GM12872 (cell line): ENCODE data around the gene PROCA1.

Experiments used
- CTCF ChIP-seq: IDR thresholded peaks from 3 replicates; pipeline ENCODE4 v1.5.1; 2011; ENCODE audit warnings: low read depth, mild to moderate bottlenecking, low read length, moderate library complexity; ENCODE audit not compliant: insufficient read depth

PROCA1 gene

GRCh38 chr17:28703552-28704218 is 8.0 kb downstream of the PROCA1 start:
- no peak for TF ChIP-seq CTCF

GRCh38 chr17:28702752-28703150 is 8.9 kb downstream of the PROCA1 start:
- TF ChIP-seq CTCF = no peak

- no peak for TF ChIP-seq CTCF
Observed at GRCh38 chr17:28702026-28702751, 9.5 kb downstream of the PROCA1 start.

- TF ChIP-seq CTCF = no peak
Observed at GRCh38 chr17:28700830-28701492, 10.7 kb downstream of the PROCA1 start.

GRCh38 chr17:28700278-28700677 is 11.4 kb downstream of the PROCA1 start:
- TF ChIP-seq CTCF = no peak

GRCh38 chr17:28698253-28698941 is 13.3 kb downstream of the PROCA1 start:
- TF ChIP-seq CTCF = no peak

- TF ChIP-seq CTCF = no peak
Observed at GRCh38 chr17:28693869-28694268, 17.8 kb downstream of the PROCA1 start.
